SK-N-MC (cell line): ENCODE measurements around the gene GUCY1A2.
A peak's percentile ranks its signal among the peaks of the same experiment; 100 is the strongest.
"Not testable (repeated sequence)": the region's sequence is repeated elsewhere in the genome, so short reads cannot be mapped to it uniquely, and the experiment has no call there.

Source experiments
- DNase-seq: peaks from one replicate; pipeline ENCODE4 v3.0.0-alpha.2; 2011; ENCODE audit warnings: low read depth, low spot score
- H3K27ac ChIP-seq: fragments of 200-600 bp; sonication (generic); 2 replicates; pipeline ENCODE4 v1.5.1; 2016; ENCODE audit warnings: mixed run types
- H3K36me3 ChIP-seq: fragments of 200-600 bp; sonication (generic); 2 replicates; pipeline ENCODE4 v1.6.1; 2017; ENCODE audit warnings: antibody characterized with exemption, low read length, mixed read lengths; ENCODE audit not compliant: insufficient read depth
- H3K4me3 ChIP-seq: fragments of 200-600 bp; sonication (generic); 2 replicates; pipeline ENCODE4 v1.5.1; 2016
- H3K9ac ChIP-seq: fragments of 200-600 bp; sonication (generic); 2 replicates; pipeline ENCODE4 v1.8.0; 2017; ENCODE audit warnings: mixed run types, mixed read lengths; ENCODE audit not compliant: insufficient read length
- H3K9me3 ChIP-seq: fragments of 200-600 bp; sonication (generic); 2 replicates; pipeline ENCODE4 v1.6.1; 2017; ENCODE audit warnings: low read depth, mild to moderate bottlenecking, antibody characterized with exemption, low read length, moderate library complexity, mixed read lengths
- EZH2 ChIP-seq: fragments of 200-600 bp; sonication (generic); IDR thresholded peaks from one replicate; pipeline ENCODE4 v1.6.1; 2017; ENCODE audit warnings: antibody characterized with exemption
- FOXP2 ChIP-seq: optimal IDR thresholded peaks from 2 replicates; pipeline ENCODE3; 2011; ENCODE audit warnings: mild to moderate bottlenecking, moderate library complexity; ENCODE audit not compliant: insufficient read depth; ENCODE audit errors: extremely low read length, control extremely low read depth
- POLR2AphosphoS5 ChIP-seq: IDR thresholded peaks from 2 replicates; pipeline ENCODE4 v1.6.1; 2012; ENCODE audit warnings: mild to moderate bottlenecking, low read depth, low read length, borderline replicate concordance

The GUCY1A2 gene

GRCh38 chr11:106842134-106842533 lies 176.1 kb downstream of the GUCY1A2 start:
- Histone ChIP-seq H3K27ac (no peak overlapping the region), H3K9me3 (no peaks in the 10 kb centered on the region), H3K9ac (no peak overlapping the region), H3K36me3 (no peaks in the 10 kb centered on the region), H3K4me3 (no peak overlapping the region)
- TF ChIP-seq FOXP2 = no peak
- no peak for TF ChIP-seq EZH2
- TF ChIP-seq POLR2AphosphoS5 = no peak
- no peak for DNase-seq

GRCh38 chr11:106840947-106841346 lies 177.3 kb downstream of the GUCY1A2 start:
- no peak overlapping the region for H3K27ac ChIP-seq
- H3K9ac ChIP-seq = no peak overlapping the region
- no peak overlapping the region for H3K4me3 ChIP-seq
- no peaks in the 10 kb centered on the region for H3K9me3 ChIP-seq
- no peak for TF ChIP-seq EZH2
- no peak for TF ChIP-seq POLR2AphosphoS5
- TF ChIP-seq FOXP2 = no peak
- H3K36me3 ChIP-seq = no peaks in the 10 kb centered on the region
- DNase-seq = no peak

GRCh38 chr11:106840146-106840545 lies 178.1 kb downstream of the GUCY1A2 start:
- no peak for TF ChIP-seq EZH2
- TF ChIP-seq FOXP2 = no peak
- TF ChIP-seq POLR2AphosphoS5 = no peak
- Histone ChIP-seq H3K36me3 (no peaks in the 10 kb centered on the region), H3K9ac (no peak overlapping the region), H3K4me3 (no peak overlapping the region), H3K27ac (no peak overlapping the region), H3K9me3 (no peaks in the 10 kb centered on the region)
- DNase-seq = no peak

- no peak overlapping the region for H3K4me3 ChIP-seq
- no peaks in the 10 kb centered on the region for H3K9me3 ChIP-seq
- no peak for DNase-seq
- no peak overlapping the region for H3K27ac ChIP-seq
- TF ChIP-seq EZH2 = no peak
- TF ChIP-seq FOXP2 = no peak
- no peak for TF ChIP-seq POLR2AphosphoS5
- no peak overlapping the region for H3K9ac ChIP-seq
- H3K36me3 ChIP-seq = no peaks in the 10 kb centered on the region
These were observed 183.7 kb downstream of the GUCY1A2 start for GRCh38 chr11:106834567-106834966.

GRCh38 chr11:106828976-106829375 lies 189.3 kb downstream of the GUCY1A2 start:
- Histone ChIP-seq H3K27ac (no peak overlapping the region), H3K36me3 (no peaks in the 10 kb centered on the region), H3K9ac (no peak overlapping the region), H3K4me3 (no peak overlapping the region), H3K9me3 (no peaks in the 10 kb centered on the region)
- TF ChIP-seq POLR2AphosphoS5 (no peak), EZH2 (no peak), FOXP2 (no peak)
- no peak for DNase-seq

- H3K27ac ChIP-seq = no peak overlapping the region
- no peak for DNase-seq
- no peak overlapping the region for H3K9ac ChIP-seq
- H3K9me3 ChIP-seq = no peaks in the 10 kb centered on the region
- TF ChIP-seq FOXP2 (no peak), POLR2AphosphoS5 (no peak), EZH2 (no peak)
- no peaks in the 10 kb centered on the region for H3K36me3 ChIP-seq
- H3K4me3 ChIP-seq = no peak overlapping the region
These were observed 189.7 kb downstream of the GUCY1A2 start for GRCh38 chr11:106828576-106828975.

- H3K9me3 ChIP-seq = no peaks in the 10 kb centered on the region
- no peak for DNase-seq
- H3K4me3 ChIP-seq = no peak overlapping the region
- TF ChIP-seq EZH2 (no peak), POLR2AphosphoS5 (no peak), FOXP2 (no peak)
- no peak overlapping the region for H3K9ac ChIP-seq
- H3K27ac ChIP-seq = no peak overlapping the region
- no peaks in the 10 kb centered on the region for H3K36me3 ChIP-seq
These were observed 190.6 kb downstream of the GUCY1A2 start for GRCh38 chr11:106827687-106828086.

- H3K27ac ChIP-seq, H3K36me3 ChIP-seq, DNase-seq, H3K9me3 ChIP-seq, H3K4me3 ChIP-seq, H3K9ac ChIP-seq: not testable (repeated sequence)
These were observed 191.7 kb downstream of the GUCY1A2 start for GRCh38 chr11:106826558-106826957.

GRCh38 chr11:106821826-106822225 lies 196.4 kb downstream of the GUCY1A2 start:
- Histone ChIP-seq H3K9me3 (no peaks in the 10 kb centered on the region), H3K9ac (no peak overlapping the region), H3K4me3 (no peak overlapping the region), H3K27ac (no peak overlapping the region), H3K36me3 (no peaks in the 10 kb centered on the region)
- DNase-seq = no peak
- TF ChIP-seq EZH2 = no peak

- Histone ChIP-seq H3K36me3 (no peaks in the 10 kb centered on the region), H3K9me3 (no peaks in the 10 kb centered on the region), H3K27ac (no peak overlapping the region), H3K9ac (no peak overlapping the region), H3K4me3 (no peak overlapping the region)
- TF ChIP-seq FOXP2 (no peak), POLR2AphosphoS5 (no peak), EZH2 (no peak)
- DNase-seq = peak; percentile 26
These were observed 197.0 kb downstream of the GUCY1A2 start for GRCh38 chr11:106821291-106821690.
